SH-SY5Y (cell line): ENCODE results near the gene EPHA10.

Source experiments
- GATA2 ChIP-seq: IDR thresholded peaks from 2 replicates; pipeline ENCODE4 v1.6.1; 2011; ENCODE audit warnings: mild to moderate bottlenecking, low read depth, low read length
- GATA3 ChIP-seq: IDR thresholded peaks from 2 replicates; pipeline ENCODE4 v1.6.1; 2011; ENCODE audit warnings: low read depth, mild to moderate bottlenecking, low read length, moderate library complexity

DNA sequence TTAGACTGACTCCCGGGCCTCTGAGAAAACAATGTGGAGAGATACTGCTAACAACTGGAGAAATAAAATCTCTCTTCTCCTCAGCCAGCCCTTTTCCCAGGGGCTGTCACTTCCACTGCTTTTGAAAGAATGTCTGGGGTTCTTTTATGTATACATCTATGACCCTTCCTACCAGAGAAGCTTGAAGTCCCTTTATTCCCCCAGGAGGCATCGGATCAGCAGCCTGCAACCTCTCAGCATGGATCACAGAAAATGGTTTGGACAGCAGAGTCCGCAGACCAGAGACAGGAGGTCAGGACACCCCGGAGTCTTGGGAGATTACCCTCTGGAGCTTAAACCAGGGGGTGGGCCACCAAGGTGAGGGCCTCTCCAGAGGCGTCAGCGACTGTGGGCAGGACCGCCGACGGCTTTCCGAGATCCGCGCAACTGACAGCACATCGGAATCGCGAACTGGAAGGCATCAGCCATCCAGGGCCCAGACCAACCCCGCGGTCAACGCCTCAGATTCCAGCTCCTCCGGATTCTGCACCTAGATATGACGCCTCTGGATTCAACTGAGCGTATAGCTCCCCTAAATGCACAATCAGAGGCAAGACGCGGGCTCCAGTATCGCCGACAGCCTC lies 1.0 kb downstream of the EPHA10 start:
- no peak for TF ChIP-seq GATA3
- TF ChIP-seq GATA2 = no peak
